ENCODE data around the gene KASH5. TPM values are rescaled to one million over a fixed set of nuclear protein-coding genes. Genes with fewer than 3 reads are reported as not detected.

Gene KASH5
- total and polyA plus RNA-seq, 2 of the 8 experiments (the other 6 are each of a cell fraction or from before 2014, with no cell fraction given) = 0.05 to 0.19 TPM

DNA sequence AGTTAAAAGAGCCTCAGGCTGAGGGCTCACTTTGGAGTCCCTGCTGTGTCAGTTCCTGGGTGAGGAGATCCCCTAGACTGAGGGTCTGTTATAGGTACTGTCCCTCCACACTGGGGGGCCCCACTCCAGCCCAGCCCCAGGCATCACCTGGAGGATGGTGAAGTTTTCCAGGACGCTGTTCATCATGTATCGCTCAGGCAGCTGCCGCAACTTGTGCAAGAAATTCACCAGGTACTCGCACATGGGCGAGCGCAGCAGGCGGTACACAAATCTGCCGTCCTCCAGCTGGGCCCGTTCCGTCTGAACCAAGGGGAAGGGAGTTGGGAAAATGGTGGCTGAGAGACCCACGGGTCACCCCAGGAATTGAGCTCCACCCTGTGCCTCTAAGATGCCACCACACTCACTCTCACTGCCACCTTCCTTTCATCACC, 45.7 kb upstream of the KASH5 start:
- H4K20me1 ChIP-seq (replicated peaks in 1 of 2; ENCODE audit: control insufficient read depth in 1 of 2, insufficient read depth in 2 of 2, low read length in 2 of 2) = peaks cover 9 to 27% of the 10 kb centered on the region in 2 experiments
- H3K23me2 ChIP-seq (ENCODE audit: low read depth, low read length) = peaks cover 13% of the 10 kb centered on the region
- H4K91ac ChIP-seq (replicated peaks; ENCODE audit: insufficient read length, low read length) = no peak overlapping the region
- no peak overlapping the region for H3K9ac ChIP-seq (replicated peaks in 1 of 4; ENCODE audit: extremely low read depth in 1 of 4, low read depth in 3 of 4, low read length in 3 of 4)
- TF ChIP-seq POLR2AphosphoS5 (IDR thresholded peaks at IDR 0.05; ENCODE audit: low read depth, low read length) = no peak
- H3K9me3 ChIP-seq (ENCODE audit: insufficient read depth in 2 of 2, low read depth in 1 of 2, low read length in 1 of 2) = no peaks in the 10 kb centered on the region
- H4K8ac ChIP-seq (ENCODE audit: extremely low read depth, insufficient read depth, low read length) = no peak overlapping the region
- CTCF ChIA-PET (ENCODE audit: partially characterized antibody) = interaction anchor here (0.6 to 1.4 kb wide), 3 partner anchors 8 to 213 kb away, joined by 3 read pairs; no protein-coding TSS in a partner anchor
- H3K23ac ChIP-seq (ENCODE audit: insufficient read length) = no peak overlapping the region
- no peak overlapping the region for H2BK5ac ChIP-seq (ENCODE audit: low read depth, low read length)
- POLR2A ChIA-PET (ENCODE audit: partially characterized antibody) = interaction anchor here (1.2 to 6.9 kb wide), 6 partner anchors 7 to 20 kb away, joined by 3 to 63 read pairs (median 36); partner anchors contain the start of genes DKKL1 and TEAD2
- H2BK15ac ChIP-seq (ENCODE audit: low read length) = no peak overlapping the region
- H2AFZ ChIP-seq (ENCODE audit: low read length) = no peak overlapping the region
- peaks cover 0 to 3% (median 2%) of the 10 kb centered on the region in 4 experiments; a peak in 2 of 7 replicates for H3K27me3 ChIP-seq (replicated peaks in 1 of 4; ENCODE audit: control insufficient read depth in 3 of 4, extremely low read depth in 1 of 4, insufficient read depth in 3 of 4, low read length in 3 of 4)
- H3K79me1 ChIP-seq (ENCODE audit: low read depth, low read length) = no peaks in the 10 kb centered on the region; the same call in 1 of the 2 replicates
- no peak overlapping the region for H3K4me2 ChIP-seq (ENCODE audit: insufficient read depth in 1 of 2, low read depth in 2 of 2, low read length in 2 of 2)
- H2BK20ac ChIP-seq (ENCODE audit: low read length) = no peak overlapping the region
- DNase-seq (ENCODE audit: low read depth in 1 of 2, low spot score in 2 of 2) (no peak), FAIRE-seq (no peak)
- no peak overlapping the region for H3K4me3 ChIP-seq (ENCODE audit: extremely low read depth in 1 of 4, insufficient read depth in 2 of 4, low read depth in 3 of 4, low read length in 4 of 4)
- no peak overlapping the region for H2AK5ac ChIP-seq (ENCODE audit: low read depth, low read length)
- no peak overlapping the region for H3K27ac ChIP-seq (ENCODE audit: low read depth, low read length)
- no peak overlapping the region for H3K14ac ChIP-seq (ENCODE audit: insufficient read length)
- no peak overlapping the region for H3K56ac ChIP-seq (replicated peaks; ENCODE audit: insufficient read length, low read depth, low read length)
- WGBS, 2 experiments (ENCODE audit: extremely low coverage in 1 of 2, insufficient coverage in 1 of 2, insufficient read length in 1 of 2, insufficient replicate concordance in 2 of 2, low coverage in 1 of 2, low lambda C conversion rate in 2 of 2, missing lambda C conversion rate in 1 of 2) = 91% methylated on average over 11 of the region's 11 CpGs; no CpG with 5 or more reads in 1 of the 2 experiments
- no peak overlapping the region for H2BK12ac ChIP-seq (ENCODE audit: low read depth, low read length)
- H4K5ac ChIP-seq (ENCODE audit: insufficient read length, low read depth, low read length) = no peak overlapping the region
- peaks cover 0 to 17% (median 9%) of the 10 kb centered on the region in 4 experiments; a peak in 6 of 7 replicates for H3K4me1 ChIP-seq (replicated peaks in 1 of 4; ENCODE audit: control insufficient read depth in 3 of 4, insufficient read depth in 4 of 4, low read length in 3 of 4)
- no peak overlapping the region for H3K18ac ChIP-seq (ENCODE audit: extremely low read depth, low read length)
- no peak overlapping the region for H2BK120ac ChIP-seq (replicated peaks; ENCODE audit: low read depth, low read length)
- peaks cover 44 to 64% (median 51%) of the 10 kb centered on the region in 4 experiments for H3K36me3 ChIP-seq (ENCODE audit: control insufficient read depth in 2 of 4, insufficient read depth in 4 of 4, low read length in 3 of 4)
- H3K79me2 ChIP-seq (ENCODE audit: control insufficient read depth in 1 of 2, insufficient read depth in 2 of 2, low read length in 2 of 2) = no peaks in the 10 kb centered on the region
- H3K4ac ChIP-seq (replicated peaks; ENCODE audit: insufficient read length, low read depth, low read length) = no peak overlapping the region
